Naive thymus-derived CD4-positive, alpha-beta T cell (primary cell): Measurements from ENCODE around the gene CXXC5. TPM values are rescaled to one million over a fixed set of nuclear protein-coding genes. Genes with fewer than 3 reads are reported as not detected.

Experiments used
- ATAC-seq: fragments of 150-1000 bp; cut with Tn5 transposase; 2 replicates; pipeline ENCODE4 v1.10.0; 2021; ENCODE audit warnings: mild to moderate bottlenecking, moderate library complexity
- CTCF ChIA-PET: fragments of 350-600 bp; sonication (Branson Sonifier 250); formaldehyde crosslinking; loops from one replicate; lab custom pipeline; 2021; ENCODE audit warnings: antibody characterized with exemption; lab: Charles Lee
- POLR2A ChIA-PET: fragments of 350-600 bp; sonication (Branson Sonifier 250); formaldehyde crosslinking; loops from one replicate; lab custom pipeline; 2021; ENCODE audit warnings: antibody characterized with exemption, inconsistent platforms; lab: Charles Lee
- DNase-seq, 9 donors: peaks; one replicate each; pipeline versions ENCODE4 v3.0.0 to v3.0.0-alpha.2; 2020 to 2022; ENCODE audit warnings: mixed read lengths in 1 of 9
- H3K27ac ChIP-seq: one replicate; pipeline ENCODE4 v1.7.0; 2013; ENCODE audit warnings: mild to moderate bottlenecking, low read depth, low read length, moderate library complexity
- H3K27me3 ChIP-seq, 2 donors: one replicate each; pipeline ENCODE4 v1.7.0; 2013; ENCODE audit warnings: low read length in 2 of 2, mild to moderate bottlenecking in 2 of 2, moderate library complexity in 2 of 2; ENCODE audit not compliant: control insufficient read depth in 2 of 2, insufficient read depth in 2 of 2
- H3K36me3 ChIP-seq, 3 experiments: 1 replicate in 2 of 3; 2 replicates in 1 of 3; pipeline ENCODE4 v1.7.0; 2013; ENCODE audit warnings: low read length in 3 of 3, mild to moderate bottlenecking in 3 of 3, moderate library complexity in 1 of 3; ENCODE audit not compliant: insufficient read depth in 3 of 3, control insufficient read depth in 2 of 3
- H3K4me1 ChIP-seq, 2 donors: one replicate each; pipeline ENCODE4 v1.7.0; 2013; ENCODE audit warnings: low read length in 2 of 2, mild to moderate bottlenecking in 2 of 2, moderate library complexity in 1 of 2; ENCODE audit not compliant: control insufficient read depth in 2 of 2, insufficient read depth in 2 of 2
- H3K4me3 ChIP-seq: 2 replicates; pipeline ENCODE4 v1.7.0; 2013; ENCODE audit warnings: mild to moderate bottlenecking, low read length
- H3K9me3 ChIP-seq, 3 experiments: 1 replicate in 2 of 3; 2 replicates in 1 of 3; pipeline ENCODE4 v1.7.0; 2013; ENCODE audit warnings: low read length in 3 of 3; ENCODE audit not compliant: control insufficient read depth in 2 of 3
- H3K27ac Mint-ChIP-seq, 9 donors: one replicate each; pipeline ENCODE4 v1.8.0; 2020 to 2022; ENCODE audit warnings: mixed read lengths in 9 of 9, mild to moderate bottlenecking in 8 of 9, moderate library complexity in 5 of 9, inconsistent platforms in 2 of 9
- H3K27me3 Mint-ChIP-seq, 5 donors: one replicate each; pipeline ENCODE4 v1.8.0; 2021 to 2022; ENCODE audit warnings: mixed read lengths in 5 of 5, mild to moderate bottlenecking in 1 of 5
- H3K36me3 Mint-ChIP-seq, 5 donors: one replicate each; pipeline ENCODE4 v1.8.0; 2020 to 2022; ENCODE audit warnings: mixed read lengths in 5 of 5, mild to moderate bottlenecking in 3 of 5, inconsistent platforms in 1 of 5
- H3K4me1 Mint-ChIP-seq, 7 donors: one replicate each; pipeline ENCODE4 v1.8.0; 2020 to 2022; ENCODE audit warnings: mixed read lengths in 7 of 7, mild to moderate bottlenecking in 3 of 7, inconsistent platforms in 1 of 7
- H3K4me3 Mint-ChIP-seq, 10 donors: one replicate each; pipeline ENCODE4 v1.8.0; 2020 to 2022; ENCODE audit warnings: mild to moderate bottlenecking in 10 of 10, mixed read lengths in 10 of 10, moderate library complexity in 6 of 10, inconsistent platforms in 2 of 10
- H3K9me3 Mint-ChIP-seq, 11 donors: one replicate each; pipeline ENCODE4 v1.8.0; 2020 to 2022; ENCODE audit warnings: mixed read lengths in 11 of 11, mild to moderate bottlenecking in 4 of 11, inconsistent platforms in 1 of 11, moderate library complexity in 1 of 11
- intact Hi-C, 2 donors: fragments of 100-400 bp; cut with micrococcal nuclease; formaldehyde crosslinking; loops; one replicate each; pipeline ENCODE4 v1.15.1; 2023
- polyA plus RNA-seq, 2 donors: library from polyadenylated mRNA; unstranded; fragments of 300-500 nt; fragmentation: Illumina TruSeq; gene quantifications; one replicate each; pipeline ENCODE4 v1.2.3, GENCODE V29; 2021
- total RNA-seq, 6 experiments: library from RNA in 5 of 6; stranded (reverse) in 5 of 6; gene quantifications; 1 replicate in 5 of 6; 2 replicates in 1 of 6; pipeline ENCODE4 v1.2.3 and lab custom pipeline; 2021 to 2026

The CXXC5 gene
- total and polyA plus RNA-seq, 7 experiments from 2014 or later: 0.73 to 21.4 (median 2.2) TPM

DNA sequence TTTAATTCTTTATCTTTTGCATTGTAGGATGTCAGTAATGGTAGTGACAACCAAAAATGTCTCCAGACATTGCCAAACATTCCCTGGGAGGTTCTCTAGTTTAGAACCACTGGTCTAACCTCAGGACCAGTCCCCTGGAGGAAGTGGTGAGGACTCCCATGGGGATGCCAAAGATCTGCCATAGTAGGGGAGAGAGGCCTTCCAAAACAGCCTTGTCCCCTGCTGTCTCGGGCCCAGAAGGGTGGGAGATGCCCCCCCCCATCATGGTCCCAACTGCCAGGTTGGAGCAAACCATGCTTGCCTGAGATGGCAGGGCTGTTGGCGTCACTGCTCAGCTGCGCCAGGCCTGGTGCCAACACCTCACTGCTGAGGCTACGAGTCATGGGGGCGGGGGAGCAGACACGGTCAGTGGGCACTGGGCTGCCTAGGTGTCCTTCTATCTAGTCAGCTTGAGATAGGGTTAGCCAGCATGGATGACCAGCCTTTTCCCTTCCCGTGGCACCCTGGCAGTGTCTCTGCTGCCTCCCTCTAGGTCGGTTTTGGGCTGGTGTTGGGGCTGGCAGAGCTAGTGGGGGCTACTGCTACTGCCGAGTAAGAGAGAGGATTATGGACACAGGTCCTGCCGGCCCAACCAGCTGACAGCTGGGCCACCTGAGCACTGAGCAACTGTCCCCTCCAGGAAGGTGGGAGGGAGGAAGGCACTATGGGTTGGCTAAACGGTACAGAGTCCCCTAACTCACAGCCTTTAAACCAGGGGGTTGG is 8.3 kb upstream of the CXXC5 start:
- no peak for DNase-seq

DNA sequence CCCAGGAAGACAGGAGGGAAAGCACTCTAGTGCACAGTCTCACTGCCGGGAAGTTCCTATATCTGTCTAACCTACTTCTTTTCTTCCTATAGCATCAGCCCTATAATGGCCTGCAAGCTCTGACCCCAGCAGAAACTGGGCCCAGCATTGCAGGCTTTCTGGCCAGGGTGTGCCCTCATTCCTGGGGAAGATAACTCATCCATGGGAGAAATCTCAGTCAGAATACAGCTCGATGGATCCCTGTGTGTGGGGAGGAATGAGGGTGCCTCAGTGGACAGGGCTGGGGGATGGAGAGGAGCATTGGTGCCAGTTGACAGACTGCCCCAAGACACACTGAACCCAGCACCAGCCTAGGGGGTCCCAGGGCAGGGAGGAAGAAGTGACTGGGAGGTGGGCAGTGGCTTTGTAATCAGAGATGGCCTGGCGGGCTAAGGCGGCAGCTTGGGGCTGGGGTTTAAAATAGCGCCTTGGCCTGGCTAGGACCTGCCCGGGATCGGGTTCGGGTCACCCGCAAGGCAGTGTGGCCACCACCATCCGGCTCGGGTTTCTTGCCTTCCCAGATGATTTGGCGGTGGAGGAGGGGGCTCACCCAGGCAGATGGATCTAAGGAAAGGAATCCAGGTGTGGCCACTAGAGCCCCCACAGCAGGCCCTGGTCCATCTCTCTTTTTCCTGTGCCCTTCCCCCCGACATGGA is 7.6 kb upstream of the CXXC5 start:
- POLR2A ChIA-PET: no interaction called here
- no peak overlapping the region for H3K27ac Mint-ChIP-seq
- Histone ChIP-seq H3K9me3 (no peaks in the 10 kb centered on the region), H3K4me1 (peaks cover 20% of the 10 kb centered on the region in 2 donors), H3K27ac (no peak overlapping the region), H3K4me3 (no peak overlapping the region), H3K27me3 (no peaks in the 10 kb centered on the region), H3K36me3 (no peaks in the 10 kb centered on the region)
- H3K4me1 Mint-ChIP-seq: peaks cover 20 to 37% (median 24%) of the 10 kb centered on the region in 7 donors
- peaks cover 0 to 5% (median 0%) of the 10 kb centered on the region in 5 donors for H3K36me3 Mint-ChIP-seq
- intact Hi-C loops: no loop called here
- ATAC-seq: no peak
- peak in 1 of 9 donors; percentile 3 for DNase-seq
- peaks cover 0 to 6% (median 0%) of the 10 kb centered on the region in 5 donors for H3K27me3 Mint-ChIP-seq
- CTCF ChIA-PET: no interaction called here
- H3K9me3 Mint-ChIP-seq: peaks cover 0 to 8% (median 0%) of the 10 kb centered on the region in 11 donors
- no peak overlapping the region for H3K4me3 Mint-ChIP-seq

More for the DNA sequence above, 8.3 kb upstream of the CXXC5 start:
- no peak overlapping the region for H3K27ac ChIP-seq
- ATAC-seq: no peak
- no peaks in the 10 kb centered on the region for H3K36me3 ChIP-seq
- H3K4me3 ChIP-seq: no peak overlapping the region
- Mint-ChIP-seq H3K9me3 (peaks cover 0 to 5% (median 0%) of the 10 kb centered on the region in 11 donors), H3K36me3 (peaks cover 0 to 5% (median 0%) of the 10 kb centered on the region in 5 donors), H3K27me3 (peaks cover 0 to 5% (median 0%) of the 10 kb centered on the region in 5 donors), H3K4me3 (peak overlapping the region in 1 of 10 donors; percentile 36), H3K4me1 (peaks cover 26 to 44% (median 30%) of the 10 kb centered on the region in 7 donors), H3K27ac (peak overlapping the region in 1 of 9 donors; percentile 32)
- intact Hi-C loops: loop anchor here in 1 of 2 donors (5.0 to 10.0 kb wide), 2 partner anchors 108 to 205 kb away; no protein-coding TSS in a partner anchor
- POLR2A ChIA-PET: no interaction called here
- CTCF ChIA-PET: no interaction called here
- no peaks in the 10 kb centered on the region for H3K9me3 ChIP-seq
- H3K27me3 ChIP-seq: no peaks in the 10 kb centered on the region
- H3K4me1 ChIP-seq: peaks cover 27 to 28% of the 10 kb centered on the region in 2 donors

DNA sequence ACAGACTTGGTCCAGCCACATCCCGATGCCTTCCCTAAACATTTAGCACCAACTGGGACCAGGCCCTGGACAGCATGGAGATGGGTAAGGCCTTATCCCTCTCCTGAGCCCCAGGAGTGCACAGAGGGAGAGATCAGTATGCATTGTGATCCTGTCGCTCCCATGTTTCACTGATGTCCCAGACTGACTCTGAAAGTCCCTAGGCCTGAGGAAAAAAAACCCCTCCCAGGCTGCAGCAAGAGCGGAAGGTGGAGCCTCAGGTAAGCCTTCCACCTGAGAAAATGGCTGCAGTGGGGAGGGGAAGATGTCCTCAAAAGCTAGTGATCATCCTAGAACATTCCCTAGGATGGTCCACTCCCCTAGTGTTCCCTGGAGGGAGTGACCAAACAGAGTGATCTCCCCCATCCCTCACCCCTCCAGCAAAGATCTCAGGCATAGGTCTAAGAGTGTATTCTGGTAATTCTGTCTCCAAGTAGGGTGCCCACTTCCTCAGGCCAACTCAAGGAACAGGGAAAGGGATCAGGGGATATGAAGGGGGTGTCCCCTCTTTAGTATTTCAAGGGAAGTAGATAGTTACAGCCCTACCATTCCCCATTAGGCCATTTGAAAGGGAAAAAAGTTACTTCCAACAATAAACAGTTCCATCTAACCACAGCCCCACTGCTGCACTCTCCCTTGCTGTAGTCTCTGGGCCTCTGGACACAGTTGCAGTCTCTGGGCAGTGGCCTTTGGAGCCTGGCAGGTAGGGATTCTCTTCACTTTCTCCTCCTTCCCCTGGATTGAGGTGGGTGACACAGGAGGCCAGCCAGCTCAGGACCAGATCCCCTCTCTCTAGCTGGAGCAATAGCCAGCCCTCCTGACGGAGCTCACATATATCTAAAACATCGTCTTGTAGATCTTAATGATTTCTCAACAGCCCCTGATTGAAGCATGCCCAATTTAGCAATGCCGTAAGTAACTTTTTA is 6.8 kb upstream of the CXXC5 start:
- H3K36me3 Mint-ChIP-seq: peaks cover 0 to 5% (median 0%) of the 10 kb centered on the region in 5 donors
- Histone ChIP-seq H3K27me3 (no peaks in the 10 kb centered on the region), H3K4me3 (no peak overlapping the region), H3K27ac (no peak overlapping the region), H3K9me3 (no peaks in the 10 kb centered on the region), H3K4me1 (peaks cover 12% of the 10 kb centered on the region in 2 donors), H3K36me3 (no peaks in the 10 kb centered on the region)
- peaks cover 1 to 15% (median 2%) of the 10 kb centered on the region in 5 donors for H3K27me3 Mint-ChIP-seq
- peaks cover 12 to 29% (median 16%) of the 10 kb centered on the region in 7 donors for H3K4me1 Mint-ChIP-seq
- intact Hi-C loops: no loop called here
- DNase-seq (peak in 1 of 9 donors; percentile 3), ATAC-seq (no peak)
- H3K9me3 Mint-ChIP-seq: peaks cover 0 to 8% (median 0%) of the 10 kb centered on the region in 11 donors
- H3K4me3 Mint-ChIP-seq: no peak overlapping the region
- peak overlapping the region in 2 of 9 donors; percentile 22 to 52 for H3K27ac Mint-ChIP-seq
- ChIA-PET CTCF (no interaction called here), POLR2A (no interaction called here)

DNA sequence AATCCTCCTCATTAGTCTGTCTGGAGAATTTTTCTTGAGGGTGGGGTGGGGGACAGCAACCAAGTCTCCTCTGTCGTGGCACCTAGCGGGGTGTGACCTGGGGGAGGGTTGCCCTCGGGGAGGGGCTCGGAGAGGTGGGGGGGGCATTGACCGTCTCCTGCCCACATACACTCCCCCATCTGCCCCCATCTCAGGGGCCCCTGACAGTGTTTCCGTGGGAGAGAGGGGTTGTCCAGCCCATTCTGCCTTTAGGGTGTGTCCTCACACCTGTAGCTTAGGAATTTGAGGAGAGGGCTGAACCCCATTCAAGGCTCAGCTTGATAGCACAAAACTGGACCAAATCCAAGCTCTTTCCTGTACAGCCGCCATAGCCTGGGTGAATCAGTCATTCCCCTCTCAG is 5.9 kb upstream of the CXXC5 start:
- peaks cover 0 to 6% (median 0%) of the 10 kb centered on the region in 11 donors for H3K9me3 Mint-ChIP-seq
- intact Hi-C loops: no loop called here
- ATAC-seq (no peak), DNase-seq (no peak)
- Histone ChIP-seq H3K27me3 (peaks cover 0 to 4% of the 10 kb centered on the region in 2 donors), H3K9me3 (no peaks in the 10 kb centered on the region), H3K4me1 (peaks cover 4 to 11% of the 10 kb centered on the region in 2 donors), H3K27ac (no peak overlapping the region), H3K36me3 (no peaks in the 10 kb centered on the region), H3K4me3 (no peak overlapping the region)
- peaks cover 4 to 28% (median 15%) of the 10 kb centered on the region in 7 donors for H3K4me1 Mint-ChIP-seq
- no peaks in the 10 kb centered on the region for H3K36me3 Mint-ChIP-seq
- CTCF ChIA-PET: no interaction called here
- POLR2A ChIA-PET: no interaction called here
- peaks cover 4 to 23% (median 6%) of the 10 kb centered on the region in 5 donors for H3K27me3 Mint-ChIP-seq
- no peak overlapping the region for H3K27ac Mint-ChIP-seq
- H3K4me3 Mint-ChIP-seq: no peak overlapping the region

DNA sequence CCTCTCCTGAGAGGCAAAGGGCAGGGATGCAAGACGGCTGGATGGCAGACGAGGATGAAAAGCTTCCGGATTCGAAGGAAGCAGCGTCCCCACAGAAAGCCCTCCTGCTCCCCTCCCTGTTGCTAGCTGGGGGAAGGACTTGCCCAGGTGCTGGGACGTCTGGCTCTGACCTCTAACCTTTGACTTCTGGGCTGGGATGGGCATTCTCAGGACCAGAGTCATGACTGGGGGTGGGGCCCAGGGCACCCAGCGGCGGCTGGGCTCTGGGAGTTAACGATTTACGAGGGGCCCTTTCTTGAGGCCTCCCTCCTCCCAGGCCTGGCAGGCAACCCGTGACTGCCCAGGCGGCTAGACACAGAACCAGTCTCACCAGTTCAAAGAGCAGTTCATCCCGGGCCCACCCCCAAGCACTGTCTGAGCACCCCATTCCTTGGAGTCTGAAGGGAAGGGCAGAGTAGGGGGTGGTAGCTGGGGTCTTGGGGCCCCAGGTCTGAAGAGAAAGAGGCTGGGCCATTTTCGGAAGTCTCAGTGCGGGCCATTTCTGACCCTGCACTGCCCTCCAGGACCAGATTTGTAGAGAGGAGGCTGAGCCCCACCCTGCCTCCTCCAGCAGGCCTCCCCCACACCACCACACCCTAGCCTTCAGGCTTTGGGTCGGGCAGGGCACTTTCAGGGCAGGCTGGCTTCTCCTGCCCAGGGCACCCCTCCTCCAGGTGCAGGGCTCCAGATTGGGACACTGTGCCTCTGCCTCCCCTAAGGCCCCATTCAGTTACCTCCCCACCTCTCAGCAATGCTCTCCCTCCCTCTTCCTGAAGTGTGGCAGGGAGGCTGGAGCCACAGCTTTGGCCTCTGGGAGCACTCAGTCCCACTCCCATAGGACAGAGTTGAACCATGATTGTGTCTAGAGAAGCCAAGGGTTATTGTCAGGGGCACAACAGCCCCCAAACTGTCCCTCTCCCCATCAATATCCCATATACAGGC is 5.0 kb upstream of the CXXC5 start:
- POLR2A ChIA-PET: no interaction called here
- H3K27ac Mint-ChIP-seq: peak overlapping the region in 2 of 9 donors; percentile 38 to 48
- DNase-seq: no peak

More for the DNA sequence above, 5.0 kb upstream of the CXXC5 start:
- H3K4me3 ChIP-seq: no peak overlapping the region
- no peaks in the 10 kb centered on the region for H3K36me3 ChIP-seq
- CTCF ChIA-PET: interaction anchor here (0.6 to 0.7 kb wide), 2 partner anchors 8 to 10 kb away, joined by 3 to 4 read pairs; no protein-coding TSS in a partner anchor
- no peak overlapping the region for H3K4me3 Mint-ChIP-seq
- intact Hi-C loops: no loop called here
- H3K9me3 ChIP-seq: no peaks in the 10 kb centered on the region
- no peak overlapping the region for H3K27ac ChIP-seq
- H3K4me1 ChIP-seq: peaks cover under 1 to 17% of the 10 kb centered on the region in 2 donors
- peaks cover 4 to 30% (median 13%) of the 10 kb centered on the region in 5 donors for H3K27me3 Mint-ChIP-seq
- no peaks in the 10 kb centered on the region for H3K36me3 Mint-ChIP-seq
- peaks cover 4 to 31% (median 17%) of the 10 kb centered on the region in 7 donors for H3K4me1 Mint-ChIP-seq
- peaks cover 0 to 9% (median 0%) of the 10 kb centered on the region in 11 donors for H3K9me3 Mint-ChIP-seq
- ATAC-seq: no peak
- H3K27me3 ChIP-seq: peaks cover 0 to 10% of the 10 kb centered on the region in 2 donors
